SU-DHL-6 (cell line): ENCODE results near the gene ABCB8.

Experiments used
- H2AFZ ChIP-seq: fragments of 200-600 bp; sonication (generic); 2 replicates; pipeline ENCODE4 v1.6.1; 2014; ENCODE audit warnings: low read depth, mild to moderate bottlenecking, moderate library complexity, mixed read lengths, antibody characterized with exemption, low read length; ENCODE audit not compliant: severe bottlenecking
- H3F3A ChIP-seq: fragments of 200-600 bp; shearing (Covaris generic); 2 replicates; pipeline ENCODE4 v1.6.0; 2016; ENCODE audit warnings: antibody characterized with exemption, mild to moderate bottlenecking; ENCODE audit not compliant: insufficient read depth
- H3K27ac ChIP-seq: fragments of 200-600 bp; sonication (generic); 2 replicates; pipeline ENCODE4 v1.5.1; 2016; ENCODE audit warnings: low read depth, mild to moderate bottlenecking, low read length, moderate library complexity, mixed read lengths
- H3K27me3 ChIP-seq: fragments of 200-600 bp; sonication (generic), shearing (Covaris generic); 2 replicates; pipeline ENCODE4 v1.6.0; 2014; ENCODE audit warnings: mild to moderate bottlenecking, low read length
- H3K36me3 ChIP-seq: fragments of 200-600 bp; sonication (generic); 2 replicates; pipeline ENCODE4 v1.6.1; 2014; ENCODE audit warnings: mild to moderate bottlenecking, low read length, mixed read lengths
- H3K4me2 ChIP-seq: fragments of 300-600, 200-600 bp; shearing (Covaris generic), sonication (generic); 2 replicates; pipeline ENCODE4 v1.6.0; 2014; ENCODE audit warnings: low read length, low read depth, mild to moderate bottlenecking; ENCODE audit not compliant: poor library complexity, severe bottlenecking
- H3K4me3 ChIP-seq: fragments of 200-600 bp; sonication (generic); 2 replicates; pipeline ENCODE4 v1.5.1; 2014; ENCODE audit warnings: antibody characterized with exemption, low read length, mild to moderate bottlenecking, mixed read lengths; ENCODE audit not compliant: insufficient read depth, poor library complexity, severe bottlenecking
- H3K79me2 ChIP-seq: fragments of 200-600 bp; sonication (generic); 2 replicates; pipeline ENCODE4 v1.6.1; 2014; ENCODE audit warnings: mild to moderate bottlenecking, low read length, moderate library complexity; ENCODE audit not compliant: insufficient read depth
- H3K9ac ChIP-seq: fragments of 200-600 bp; sonication (generic); 2 replicates; pipeline ENCODE4 v1.7.0; 2014; ENCODE audit warnings: mild to moderate bottlenecking, low read length
- H3K9me2 ChIP-seq: fragments of 200-600 bp; sonication (generic); replicated peaks from 2 replicates; pipeline ENCODE4 v1.6.1; 2014; ENCODE audit warnings: low read length; ENCODE audit not compliant: insufficient read depth
- H3K9me3 ChIP-seq: fragments of 200-600 bp; sonication (generic); 2 replicates; pipeline ENCODE4 v1.6.1; 2014; ENCODE audit warnings: low read length, mixed read lengths; ENCODE audit not compliant: insufficient read depth
- H4K20me1 ChIP-seq: fragments of 200-600 bp; sonication (generic); 2 replicates; pipeline ENCODE4 v1.6.1; 2014; ENCODE audit warnings: low read depth, mild to moderate bottlenecking, antibody characterized with exemption, low read length, moderate library complexity, mixed read lengths
- CTCF ChIP-seq: fragments of 200-600 bp; sonication (generic); IDR thresholded peaks from one replicate; pipeline ENCODE4 v1.5.1; 2017; ENCODE audit warnings: antibody characterized with exemption, mild to moderate bottlenecking, low read length, moderate library complexity; ENCODE audit not compliant: insufficient read depth, poor library complexity, severe bottlenecking
- EZH2phosphoT487 ChIP-seq: fragments of 200-600 bp; sonication (generic), shearing (Covaris generic); conservative IDR thresholded peaks from 2 replicates; pipeline ENCODE4 v1.6.1; 2018; ENCODE audit warnings: mild to moderate bottlenecking, antibody characterized with exemption, low read length, moderate library complexity, mixed read lengths

ABCB8 gene

GRCh38 chr7:151053751-151054150 lies 25.5 kb downstream of the ABCB8 start:
- H3K27me3 ChIP-seq, result no peaks in the 10 kb centered on the region
- H3K9ac ChIP-seq, result no peak overlapping the region
- H3K4me3 ChIP-seq, result no peak overlapping the region
- H2AFZ ChIP-seq, result no peak overlapping the region
- TF ChIP-seq EZH2phosphoT487 (no peak), CTCF (no peak)
- no peaks in the 10 kb centered on the region for H3K9me2 ChIP-seq
- no peaks in the 10 kb centered on the region for H4K20me1 ChIP-seq
- no peaks in the 10 kb centered on the region for H3K79me2 ChIP-seq
- no peak overlapping the region for H3K27ac ChIP-seq
- H3F3A ChIP-seq, result peaks cover 3% of the 10 kb centered on the region
- no peak overlapping the region for H3K4me2 ChIP-seq
- no peaks in the 10 kb centered on the region for H3K36me3 ChIP-seq
- no peaks in the 10 kb centered on the region for H3K9me3 ChIP-seq

- Histone ChIP-seq H3K9me2 (no peaks in the 10 kb centered on the region), H3K4me3 (no peak overlapping the region), H3K36me3 (no peaks in the 10 kb centered on the region), H3K9me3 (no peaks in the 10 kb centered on the region), H3K9ac (no peak overlapping the region), H3K79me2 (peaks cover 15% of the 10 kb centered on the region), H3K4me2 (no peak overlapping the region), H3F3A (peaks cover 8% of the 10 kb centered on the region), H4K20me1 (no peaks in the 10 kb centered on the region), H3K27ac (no peak overlapping the region), H2AFZ (no peak overlapping the region), H3K27me3 (no peaks in the 10 kb centered on the region)
- no peak for TF ChIP-seq CTCF
These were observed 28.0 kb downstream of the ABCB8 start for GRCh38 chr7:151056283-151056665.

- Histone ChIP-seq H3F3A (peaks cover 8% of the 10 kb centered on the region), H3K4me2 (peak overlapping the region; percentile 79), H3K36me3 (no peaks in the 10 kb centered on the region), H3K9me3 (no peaks in the 10 kb centered on the region), H3K27ac (no peak overlapping the region), H3K9ac (peak overlapping the region; percentile 77), H3K27me3 (no peaks in the 10 kb centered on the region), H3K9me2 (no peaks in the 10 kb centered on the region), H2AFZ (no peak overlapping the region), H3K79me2 (peaks cover 21% of the 10 kb centered on the region), H4K20me1 (no peaks in the 10 kb centered on the region), H3K4me3 (peak overlapping the region; percentile 69)
- TF ChIP-seq EZH2phosphoT487 (no peak), CTCF (no peak)
These were observed 28.6 kb downstream of the ABCB8 start for GRCh38 chr7:151056666-151057505.
